ENCODE measurements around the gene PLCB1. TPM values are rescaled to one million over a fixed set of nuclear protein-coding genes. Genes with fewer than 3 reads are reported as not detected.
"Not testable (repeated sequence)": the region's sequence is repeated elsewhere in the genome, so short reads cannot be mapped to it uniquely, and the experiment has no call there.

Gene PLCB1
- polyA plus RNA-seq, 1 donor from 2014 or later = 0.28 TPM

DNA sequence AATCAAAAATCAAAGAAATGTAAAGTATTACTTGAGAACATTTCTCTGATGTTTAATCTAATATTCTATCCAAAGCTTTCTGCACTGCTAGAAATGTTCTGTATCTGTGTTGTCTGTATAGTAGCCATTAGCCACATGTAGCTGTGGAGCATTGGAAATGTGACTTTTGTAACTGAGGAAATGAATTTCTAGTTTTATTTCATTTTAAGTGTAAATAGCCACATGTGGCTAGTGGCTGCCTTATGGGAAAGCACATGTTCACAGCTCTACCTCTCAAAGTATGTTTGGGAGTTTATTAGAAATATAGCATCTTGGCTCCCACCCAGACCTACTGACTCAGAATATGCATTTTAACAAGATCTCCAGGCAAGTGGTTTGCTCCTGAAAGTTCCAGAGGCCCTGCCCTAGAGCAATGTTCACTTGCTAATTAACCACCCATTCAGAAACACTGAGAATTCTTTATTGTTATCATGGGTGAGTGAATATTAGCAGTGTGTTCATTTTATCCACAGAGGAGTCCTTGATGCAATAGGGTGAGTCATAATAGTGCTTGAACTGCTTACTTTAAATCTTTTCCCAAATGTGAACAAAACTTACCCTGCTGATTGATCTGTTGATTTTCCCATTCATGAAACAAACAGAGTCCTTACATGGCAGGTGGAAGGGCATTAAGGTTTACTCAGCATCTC, 282.7 kb downstream of the PLCB1 start:
- H3K4me3 Mint-ChIP-seq = no peak overlapping the region
- no peaks in the 10 kb centered on the region for H3K9me3 Mint-ChIP-seq
- H3K4me1 Mint-ChIP-seq = no peaks in the 10 kb centered on the region
- no peaks in the 10 kb centered on the region for H3K36me3 Mint-ChIP-seq
- H3K27me3 Mint-ChIP-seq = no peaks in the 10 kb centered on the region
- H3K27ac Mint-ChIP-seq = no peak overlapping the region

DNA sequence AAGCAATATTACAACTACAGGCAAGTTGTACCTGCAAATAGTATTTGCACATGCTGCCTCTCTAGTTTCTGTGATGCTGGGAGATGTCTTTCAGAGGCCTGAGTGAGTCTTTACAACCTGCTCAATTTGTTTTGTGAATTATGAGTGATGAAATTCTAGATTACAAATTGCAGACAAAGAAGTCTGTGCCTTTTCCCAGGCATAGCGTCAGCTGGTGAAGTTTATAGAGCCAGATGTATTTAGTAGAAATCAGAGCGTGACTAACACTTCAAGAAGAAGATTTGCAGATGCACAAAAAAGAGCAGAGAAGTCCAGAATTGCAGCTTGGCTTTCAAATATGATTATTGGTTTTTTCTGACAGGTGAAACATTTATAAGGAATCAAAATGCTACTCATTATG, 289.9 kb downstream of the PLCB1 start:
- Mint-ChIP-seq H3K36me3 (no peaks in the 10 kb centered on the region), H3K9me3 (no peaks in the 10 kb centered on the region), H3K4me3 (no peak overlapping the region), H3K4me1 (peaks cover 0 to 2% (median 0%) of the 10 kb centered on the region in 3 donors), H3K27me3 (no peaks in the 10 kb centered on the region), H3K27ac (no peak overlapping the region)

DNA sequence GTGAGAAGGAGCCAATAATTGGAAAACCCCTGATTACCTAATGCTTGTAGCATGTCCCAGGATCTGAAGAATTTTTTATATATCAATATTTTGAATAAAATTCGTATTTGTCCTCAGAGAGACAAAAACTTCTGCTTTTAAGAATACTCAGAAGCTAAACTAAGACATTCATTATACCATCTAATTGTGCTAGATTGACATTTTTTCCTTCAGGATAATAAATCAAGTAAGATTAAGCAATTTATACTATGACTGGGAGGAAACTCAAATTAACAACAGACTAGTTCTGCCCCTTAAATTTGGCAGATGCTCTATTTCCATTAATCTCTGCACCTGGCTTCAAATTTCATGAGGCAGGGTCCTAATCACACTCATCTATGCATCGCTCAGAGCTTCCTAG, 291.4 kb downstream of the PLCB1 start:
- H3K4me3 Mint-ChIP-seq = no peak overlapping the region
- H3K27me3 Mint-ChIP-seq = no peaks in the 10 kb centered on the region
- no peak overlapping the region for H3K27ac Mint-ChIP-seq
- H3K9me3 Mint-ChIP-seq = no peaks in the 10 kb centered on the region
- peaks cover 1% of the 10 kb centered on the region for H3K36me3 Mint-ChIP-seq
- H3K4me1 Mint-ChIP-seq = peaks cover 0 to 2% (median 0%) of the 10 kb centered on the region in 3 donors

DNA sequence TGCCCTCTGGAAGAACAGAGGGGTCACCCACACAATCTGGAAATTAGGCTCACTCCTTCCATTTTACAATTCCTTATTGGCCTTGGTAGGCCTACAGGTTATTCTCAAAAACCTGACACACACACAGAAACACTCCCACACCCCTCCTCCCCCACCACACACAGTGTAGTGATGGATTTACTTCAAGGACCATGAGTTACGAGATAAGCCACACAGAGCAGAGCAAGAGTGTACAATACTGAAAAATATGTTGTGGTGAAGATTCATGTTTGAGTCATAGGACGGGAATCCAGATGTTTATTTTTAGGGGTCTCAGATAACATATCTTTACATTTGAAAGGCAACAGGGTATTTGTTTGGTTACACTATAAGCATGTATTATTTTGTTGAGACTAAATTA, 291.9 kb downstream of the PLCB1 start:
- Mint-ChIP-seq H3K4me3 (no peak overlapping the region), H3K4me1 (peaks cover 0 to 2% (median 0%) of the 10 kb centered on the region in 3 donors), H3K36me3 (peaks cover 1% of the 10 kb centered on the region), H3K9me3 (no peaks in the 10 kb centered on the region), H3K27ac (no peak overlapping the region), H3K27me3 (no peaks in the 10 kb centered on the region)

DNA sequence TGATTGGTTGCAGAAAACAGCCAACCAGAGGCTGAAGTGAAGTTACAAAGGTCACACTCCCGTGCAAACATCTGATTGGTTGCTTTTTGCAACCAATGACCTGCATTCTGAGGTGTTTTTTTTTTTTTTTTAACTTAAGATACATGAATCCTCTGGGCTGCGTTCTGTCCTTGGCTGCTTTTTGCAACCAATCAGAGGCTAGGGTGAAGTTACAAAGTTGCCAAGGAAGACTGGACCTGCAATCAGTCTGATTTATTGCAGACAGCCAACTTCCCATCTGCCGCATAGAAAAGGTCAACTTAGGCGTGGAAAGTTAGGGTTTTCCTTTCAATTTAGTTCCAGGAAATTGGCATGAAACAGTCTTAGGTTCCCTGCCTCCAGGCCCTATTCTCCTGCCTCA, 292.9 kb downstream of the PLCB1 start:
- H3K27ac Mint-ChIP-seq = no peak overlapping the region
- no peak overlapping the region for H3K4me3 Mint-ChIP-seq
- no peaks in the 10 kb centered on the region for H3K9me3 Mint-ChIP-seq
- no peaks in the 10 kb centered on the region for H3K27me3 Mint-ChIP-seq
- peaks cover 0 to 2% (median 0%) of the 10 kb centered on the region in 3 donors for H3K4me1 Mint-ChIP-seq
- H3K36me3 Mint-ChIP-seq = peaks cover 1% of the 10 kb centered on the region

DNA sequence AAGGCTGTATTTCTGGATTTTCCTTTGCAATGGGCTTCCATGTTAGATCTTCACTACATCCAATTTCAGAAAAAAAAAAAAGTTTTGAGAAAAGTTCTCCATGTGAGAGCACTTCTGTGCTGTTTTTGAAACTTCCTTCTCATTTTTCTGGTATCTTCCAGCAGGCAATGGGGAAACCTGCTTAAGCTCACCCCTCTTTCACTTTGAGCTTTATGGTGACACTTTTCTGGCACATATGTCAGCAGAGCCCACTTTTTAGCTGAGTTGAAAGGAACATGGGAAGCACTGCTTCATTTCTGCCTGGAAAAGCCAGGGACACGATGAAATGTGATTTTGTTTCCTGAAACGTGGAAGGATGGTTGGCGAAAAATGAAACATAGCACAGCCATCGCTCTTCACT, 293.7 kb downstream of the PLCB1 start:
- Mint-ChIP-seq H3K9me3 (no peaks in the 10 kb centered on the region), H3K27me3 (no peaks in the 10 kb centered on the region), H3K27ac (no peak overlapping the region), H3K36me3 (peaks cover 1% of the 10 kb centered on the region), H3K4me1 (peaks cover 0 to 2% (median 0%) of the 10 kb centered on the region in 3 donors), H3K4me3 (no peak overlapping the region)

DNA sequence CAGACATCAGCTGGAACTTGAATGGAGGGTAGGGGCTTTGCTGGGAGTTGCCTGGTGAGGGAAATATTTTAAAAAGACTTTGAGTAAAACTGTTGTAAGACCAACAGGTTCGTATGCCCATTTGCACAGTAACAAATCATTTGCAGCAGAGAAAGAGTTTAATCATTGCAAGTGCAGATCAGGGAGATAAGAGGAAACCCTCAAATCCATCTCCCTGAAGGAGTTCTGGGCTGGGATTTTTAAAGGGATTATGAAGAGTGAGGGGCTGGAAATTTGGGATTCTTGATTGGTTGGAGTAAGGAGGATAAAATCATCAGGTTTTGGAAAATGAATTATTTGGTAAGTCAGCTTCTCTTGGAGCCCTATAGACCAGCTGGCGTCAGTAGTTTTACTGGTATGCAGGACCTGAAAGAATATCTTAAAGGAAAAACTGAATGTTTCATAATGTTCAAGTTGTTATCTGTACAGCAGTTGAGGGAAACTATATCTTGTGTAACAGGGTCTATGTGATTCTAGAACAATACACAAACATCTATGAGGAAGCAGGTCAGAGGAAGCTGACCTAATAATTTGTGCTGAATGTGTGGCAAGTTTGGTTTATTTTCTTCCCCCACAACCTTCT, 295.5 kb downstream of the PLCB1 start:
- Mint-ChIP-seq H3K36me3 (peaks cover 1% of the 10 kb centered on the region), H3K4me3 (no peak overlapping the region), H3K4me1 (peaks cover 0 to 2% (median 0%) of the 10 kb centered on the region in 3 donors), H3K27ac (no peak overlapping the region), H3K27me3 (no peaks in the 10 kb centered on the region), H3K9me3 (peaks cover 0 to 2% (median 0%) of the 10 kb centered on the region in 3 donors)

DNA sequence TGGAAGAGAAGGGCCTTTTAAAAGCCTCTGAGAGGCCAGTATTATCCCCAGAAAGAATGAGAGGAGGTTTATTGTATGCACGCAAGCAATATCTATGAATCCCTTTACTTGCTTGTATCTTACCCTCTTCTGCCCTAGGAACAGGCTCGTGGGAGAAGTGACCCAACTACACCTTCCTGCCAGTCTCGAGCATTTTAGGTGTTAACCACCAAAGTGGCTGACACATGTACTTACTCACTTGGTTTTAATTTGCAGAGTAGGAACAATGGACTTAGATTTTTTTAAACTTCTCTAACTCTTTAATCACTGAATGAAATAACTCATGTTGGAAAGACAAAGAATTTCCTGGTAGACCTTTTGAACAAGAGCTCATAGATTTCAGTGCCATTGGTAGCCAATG, 296.9 kb downstream of the PLCB1 start:
- Mint-ChIP-seq H3K27ac (peak overlapping the region in 1 of 3 donors; percentile 43), H3K4me1 (peaks cover 0 to 2% (median 0%) of the 10 kb centered on the region in 3 donors), H3K4me3 (no peak overlapping the region), H3K27me3 (no peaks in the 10 kb centered on the region), H3K36me3 (peaks cover 1% of the 10 kb centered on the region), H3K9me3 (peaks cover 0 to 2% (median 0%) of the 10 kb centered on the region in 3 donors)

DNA sequence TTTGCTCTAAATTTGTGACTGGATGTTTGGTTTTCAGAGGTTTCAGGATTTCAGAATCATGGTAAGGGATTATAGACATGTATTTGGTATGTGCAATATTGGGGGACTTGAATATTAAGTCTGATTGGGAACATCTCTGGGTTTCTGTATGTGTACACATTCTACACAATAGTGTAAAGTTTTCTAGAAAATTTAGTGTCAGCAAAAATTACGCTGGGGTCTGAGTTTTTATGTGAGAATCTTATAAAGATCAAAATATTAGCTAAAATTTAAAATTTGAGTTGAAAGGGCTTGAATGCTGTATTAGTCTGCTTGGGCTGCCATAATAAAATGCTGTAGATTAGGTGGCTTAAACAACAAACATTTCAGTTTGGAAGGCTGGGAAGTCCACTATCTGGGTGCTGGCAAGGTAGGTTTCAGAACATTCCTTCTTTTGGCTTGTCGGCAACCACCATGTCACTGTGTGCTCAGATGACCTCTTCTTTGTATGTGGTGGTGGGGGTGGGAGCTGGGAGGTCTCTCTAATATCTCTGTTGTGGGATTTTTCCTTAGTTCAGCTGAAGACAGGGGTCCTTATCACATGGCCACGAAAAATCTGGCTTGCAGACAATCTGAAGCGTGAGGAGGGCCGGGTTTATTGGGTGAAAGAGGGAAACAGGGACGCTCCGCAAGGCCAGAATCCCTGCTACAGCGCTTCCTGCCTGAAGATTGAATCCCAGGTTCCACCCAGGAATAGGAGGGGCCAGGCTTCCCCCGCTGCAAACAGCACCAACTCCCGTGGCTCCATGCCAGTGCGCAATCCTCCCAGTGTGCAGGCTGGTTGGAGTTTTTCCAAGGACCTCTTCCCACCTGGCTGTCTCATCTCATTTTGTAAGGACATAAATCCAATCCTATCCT, 299.7 kb downstream of the PLCB1 start:
- H3K36me3 Mint-ChIP-seq = peaks cover 1% of the 10 kb centered on the region
- H3K4me3 Mint-ChIP-seq = no peak overlapping the region
- H3K9me3 Mint-ChIP-seq = peaks cover 0 to 2% (median 0%) of the 10 kb centered on the region in 3 donors
- H3K27me3 Mint-ChIP-seq = no peaks in the 10 kb centered on the region
- no peak overlapping the region for H3K27ac Mint-ChIP-seq
- H3K4me1 Mint-ChIP-seq = no peaks in the 10 kb centered on the region

DNA sequence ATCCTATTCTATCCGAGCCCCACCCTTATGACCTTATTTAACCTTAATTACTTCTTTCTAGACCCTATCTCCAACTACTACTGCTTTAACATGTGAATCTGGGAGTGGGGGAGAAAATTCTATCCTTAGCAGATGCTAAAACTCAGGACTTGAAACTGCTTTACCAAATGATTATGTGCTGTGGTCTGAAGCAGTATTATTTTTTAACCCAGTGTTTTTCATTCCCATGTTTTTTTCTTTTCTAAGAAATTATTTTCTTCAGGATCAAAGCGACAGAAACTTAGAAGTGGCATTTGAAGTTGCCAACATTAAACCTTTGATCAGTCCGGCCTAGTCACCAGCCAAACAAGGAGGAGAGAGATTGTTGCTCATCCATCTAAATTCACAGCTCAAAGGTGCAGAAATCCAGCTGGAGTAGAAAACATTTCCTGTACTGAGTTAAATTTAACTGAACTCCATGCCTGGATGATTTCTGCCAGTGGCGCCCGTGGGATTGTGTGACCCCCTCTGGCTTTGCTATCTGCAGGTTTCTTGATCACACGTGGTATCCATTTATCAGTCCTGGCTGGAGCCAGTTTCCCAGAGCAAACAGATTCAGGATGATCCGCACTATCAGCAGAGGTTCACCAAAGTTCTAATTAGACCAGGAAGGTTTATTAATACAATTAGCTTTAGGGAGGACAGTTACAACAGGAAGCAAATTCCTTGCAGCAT, 300.5 kb downstream of the PLCB1 start:
- Mint-ChIP-seq H3K36me3 (no peaks in the 10 kb centered on the region), H3K4me1 (no peaks in the 10 kb centered on the region), H3K27me3 (no peaks in the 10 kb centered on the region), H3K4me3 (no peak overlapping the region), H3K9me3 (peaks cover 0 to 2% (median 0%) of the 10 kb centered on the region in 3 donors), H3K27ac (peak overlapping the region in 1 of 3 donors; percentile 40)

DNA sequence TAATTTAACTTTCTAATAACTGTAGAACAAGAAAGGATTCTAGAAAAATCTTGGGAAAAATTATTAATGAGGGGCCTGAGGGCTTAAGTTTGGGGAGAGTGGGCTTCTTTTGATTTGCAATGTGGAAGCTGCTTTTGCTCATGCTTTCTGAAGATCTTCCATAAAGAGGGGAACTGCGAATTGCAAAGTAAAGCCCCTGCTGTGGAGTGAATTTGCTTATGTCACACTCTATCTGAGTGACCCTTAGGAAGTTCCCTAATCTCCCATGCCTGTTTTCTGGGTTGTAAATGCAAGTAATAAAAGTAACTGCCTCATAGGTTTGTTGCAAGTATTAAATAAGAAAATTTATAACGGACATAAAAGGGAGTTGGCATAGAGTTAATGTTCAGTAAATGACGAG, 301.2 kb downstream of the PLCB1 start:
- no peak overlapping the region for H3K4me3 Mint-ChIP-seq
- H3K4me1 Mint-ChIP-seq = no peaks in the 10 kb centered on the region
- no peaks in the 10 kb centered on the region for H3K27me3 Mint-ChIP-seq
- H3K36me3 Mint-ChIP-seq = no peaks in the 10 kb centered on the region
- peaks cover 0 to 2% (median 0%) of the 10 kb centered on the region in 3 donors for H3K9me3 Mint-ChIP-seq
- H3K27ac Mint-ChIP-seq = no peak overlapping the region

DNA sequence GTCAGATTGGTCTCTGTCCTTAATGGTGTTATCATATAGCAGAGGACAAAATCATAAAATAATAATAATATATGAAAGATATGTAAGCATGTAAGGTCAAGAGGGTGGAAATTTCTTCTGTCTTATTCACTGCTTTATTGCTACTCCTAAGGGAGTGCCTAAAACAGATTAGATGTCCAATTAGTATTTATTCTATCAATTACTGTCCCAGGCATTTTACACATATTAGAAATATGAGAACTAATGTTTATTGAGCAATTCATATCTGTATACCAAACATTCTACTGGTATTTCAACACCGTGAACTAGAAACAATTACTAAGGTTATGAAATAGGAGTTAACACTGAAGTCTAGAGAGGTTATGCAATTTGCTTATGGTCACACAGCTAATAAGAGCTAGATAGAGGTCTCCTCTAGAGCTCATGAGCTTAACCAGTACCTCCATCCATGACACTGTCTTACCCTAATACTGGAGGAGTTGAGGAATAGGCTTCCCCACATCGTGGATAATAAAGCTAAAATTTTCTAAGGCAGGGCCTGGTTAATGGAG, 302.3 kb downstream of the PLCB1 start:
- H3K4me1 Mint-ChIP-seq = no peaks in the 10 kb centered on the region
- H3K27me3 Mint-ChIP-seq = no peaks in the 10 kb centered on the region
- H3K36me3 Mint-ChIP-seq = no peaks in the 10 kb centered on the region
- no peak overlapping the region for H3K27ac Mint-ChIP-seq
- no peak overlapping the region for H3K4me3 Mint-ChIP-seq
- peaks cover 0 to 2% (median 0%) of the 10 kb centered on the region in 3 donors for H3K9me3 Mint-ChIP-seq

DNA sequence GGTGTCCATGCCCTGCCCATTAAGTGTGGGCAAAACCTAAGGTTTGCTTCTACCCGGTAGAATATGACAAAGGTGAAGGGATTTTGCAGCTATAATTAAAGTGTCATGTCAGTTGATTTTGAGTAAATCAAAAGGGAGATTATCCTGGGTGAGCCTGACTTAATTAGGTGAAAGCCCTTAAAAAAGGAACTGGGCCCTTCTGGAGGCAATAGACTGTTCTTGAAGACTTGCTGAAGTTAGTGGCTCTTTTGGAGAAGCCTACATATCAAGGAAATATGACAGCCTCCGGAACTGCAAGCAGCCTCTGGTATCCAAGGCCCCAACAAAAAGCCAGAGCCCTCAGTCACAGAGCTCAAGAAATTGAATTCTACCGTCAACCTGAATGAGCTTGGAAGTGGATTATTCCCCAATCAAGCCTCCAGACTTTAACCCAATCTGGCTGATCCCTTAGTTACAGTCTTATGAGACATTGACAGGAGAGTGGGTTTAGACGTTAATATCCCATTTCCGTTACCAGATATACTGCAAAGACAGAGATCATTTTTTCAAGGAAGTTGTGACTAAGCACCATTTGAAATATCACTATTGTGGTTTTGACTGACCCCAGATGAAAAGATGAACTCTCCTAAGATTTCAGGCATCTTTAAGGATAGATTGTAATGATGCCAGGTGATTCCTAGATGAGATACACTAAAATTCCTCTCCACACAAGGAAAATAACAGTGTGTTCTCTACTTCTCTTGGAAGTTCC, 303.4 kb downstream of the PLCB1 start:
- Mint-ChIP-seq H3K4me3 (no peak overlapping the region), H3K27me3 (no peaks in the 10 kb centered on the region), H3K36me3 (no peaks in the 10 kb centered on the region), H3K9me3 (peaks cover 0 to 2% (median 0%) of the 10 kb centered on the region in 3 donors), H3K4me1 (no peaks in the 10 kb centered on the region), H3K27ac (no peak overlapping the region)

DNA sequence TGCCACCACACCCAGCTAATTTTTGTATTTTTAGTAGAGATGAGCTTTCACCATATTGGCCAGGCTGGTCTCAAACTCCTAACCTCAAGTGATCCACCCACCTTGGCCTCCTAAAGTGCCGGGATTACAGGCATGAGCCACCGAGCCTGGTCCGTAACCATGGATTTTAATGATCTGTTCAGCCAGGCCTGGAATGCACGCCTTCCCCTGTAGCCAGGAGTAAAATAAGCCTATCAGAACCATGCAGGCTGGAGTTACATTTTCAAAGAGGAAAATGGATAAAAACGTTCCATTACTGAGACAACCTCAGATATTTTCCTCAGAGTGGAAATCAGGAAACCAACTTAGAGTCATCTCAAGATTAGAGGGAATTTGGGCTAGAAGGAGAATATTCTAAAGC, 304.9 kb downstream of the PLCB1 start:
- H3K36me3 Mint-ChIP-seq, H3K9me3 Mint-ChIP-seq, H3K27me3 Mint-ChIP-seq, H3K4me3 Mint-ChIP-seq, H3K4me1 Mint-ChIP-seq, H3K27ac Mint-ChIP-seq: not testable (repeated sequence)

Measured in IgD-negative memory B cell (primary cell).